BLaER1 treated with 17β-estradiol and CSF1 and Interleukin-3, amounts not matched to agents 10 nM and 100 nM (cell line): ENCODE data around the gene HAT1.

Experiments
- H3K27ac ChIP-seq, 11 experiments: shearing (Covaris generic); formaldehyde crosslinking; 2 replicates each; pipeline ENCODE4 v1.8.1; 2022
- H3K27me3 ChIP-seq, 11 experiments: shearing (Covaris generic); formaldehyde crosslinking; 2 replicates each; pipeline ENCODE4 v1.8.1; 2022
- H3K36me3 ChIP-seq, 11 experiments: shearing (Covaris generic); formaldehyde crosslinking; 2 replicates each; pipeline ENCODE4 v1.8.1; 2022
- H3K4me1 ChIP-seq, 10 experiments: shearing (Covaris generic); formaldehyde crosslinking; 2 replicates each; pipeline ENCODE4 v1.8.1; 2022
- H3K4me2 ChIP-seq, 11 experiments: shearing (Covaris generic); formaldehyde crosslinking; 2 replicates each; pipeline ENCODE4 v1.8.1; 2022
- H3K4me3 ChIP-seq, 10 experiments: shearing (Covaris generic); formaldehyde crosslinking; 2 replicates each; pipeline ENCODE4 v1.8.1; 2022
- H3K9ac ChIP-seq, 11 experiments: shearing (Covaris generic); formaldehyde crosslinking; 2 replicates each; pipeline ENCODE4 v1.8.1; 2022
- H3K9me3 ChIP-seq, 11 experiments: shearing (Covaris generic); formaldehyde crosslinking; replicated peaks in 1 of 11; 2 replicates each; pipeline ENCODE4 v1.8.1; 2022
- H4K20me1 ChIP-seq, 11 experiments: shearing (Covaris generic); formaldehyde crosslinking; 2 replicates each; pipeline ENCODE4 v1.8.1; 2022
- Cebpa-rat ChIP-seq, 11 experiments: shearing (Covaris generic); IDR thresholded peaks; 2 replicates each; pipeline ENCODE4 v1.8.1; 2022

The HAT1 gene

GRCh38 chr2:171909266-171909665 is 13.0 kb upstream of the HAT1 start:
- no peaks in the 10 kb centered on the region for H3K36me3 ChIP-seq
- no peak overlapping the region for H3K9ac ChIP-seq
- H3K27ac ChIP-seq: no peak overlapping the region
- no peaks in the 10 kb centered on the region for H3K9me3 ChIP-seq
- no peak overlapping the region for H3K4me2 ChIP-seq
- no peak for TF ChIP-seq Cebpa-rat (IDR thresholded peaks at IDR 0.05)
- no peaks in the 10 kb centered on the region for H4K20me1 ChIP-seq
- H3K4me1 ChIP-seq: no peaks in the 10 kb centered on the region
- no peak overlapping the region for H3K4me3 ChIP-seq
- no peaks in the 10 kb centered on the region for H3K27me3 ChIP-seq

DNA sequence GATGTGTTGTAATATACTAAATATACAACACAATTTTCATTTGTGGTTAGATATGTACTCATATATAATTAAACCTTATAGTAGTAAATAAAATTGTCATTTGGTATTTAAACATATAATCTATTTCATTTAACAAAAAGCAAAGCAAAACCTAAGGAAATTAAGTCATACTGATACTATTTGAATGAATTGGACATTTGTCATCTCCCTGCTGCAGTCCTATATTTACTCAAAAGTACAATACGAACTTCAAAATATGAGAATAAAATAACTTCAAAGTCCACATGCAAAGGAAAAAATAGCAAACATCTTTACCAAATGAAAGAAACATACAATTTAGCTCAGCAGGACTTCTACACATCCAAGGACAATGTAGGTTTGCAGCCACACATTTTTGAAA is 11.8 kb upstream of the HAT1 start:
- Histone ChIP-seq H3K4me3 (no peak overlapping the region), H3K4me2 (no peak overlapping the region), H3K9me3 (no peaks in the 10 kb centered on the region), H3K36me3 (no peaks in the 10 kb centered on the region), H3K4me1 (no peaks in the 10 kb centered on the region), H3K27me3 (no peaks in the 10 kb centered on the region), H3K9ac (no peak overlapping the region), H3K27ac (no peak overlapping the region), H4K20me1 (no peaks in the 10 kb centered on the region)
- no peak for TF ChIP-seq Cebpa-rat (IDR thresholded peaks at IDR 0.05)

- TF ChIP-seq Cebpa-rat (IDR thresholded peaks at IDR 0.05): no peak
These were observed 8.7 kb upstream of the HAT1 start for GRCh38 chr2:171913517-171913916.

DNA sequence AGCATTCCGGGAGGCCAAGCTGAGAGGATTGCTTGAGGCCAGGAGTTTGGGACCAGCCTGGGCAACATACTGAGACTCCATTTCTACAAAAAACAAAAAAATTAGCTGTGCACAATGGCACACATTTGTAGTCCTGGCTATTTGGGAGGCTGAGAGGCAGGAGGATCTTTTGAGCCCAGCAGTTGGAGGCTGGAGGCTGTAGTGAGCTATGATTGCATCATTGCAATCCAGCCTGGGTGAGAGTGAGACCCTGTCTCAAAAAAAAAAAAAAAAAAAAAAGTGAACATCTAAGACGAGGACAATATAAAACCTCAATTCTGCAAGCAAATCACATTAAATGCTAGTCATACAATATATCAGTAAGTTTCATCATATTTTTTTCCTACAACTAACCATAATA is 2.8 kb upstream of the HAT1 start:
- peaks cover 21 to 24% (median 22%) of the 10 kb centered on the region in 10 experiments for H3K4me1 ChIP-seq
- H3K4me3 ChIP-seq: no peak overlapping the region
- peaks cover 0 to 10% (median 0%) of the 10 kb centered on the region in 11 experiments; a peak in 2 of 22 replicates for H4K20me1 ChIP-seq
- H3K4me2 ChIP-seq: no peak overlapping the region
- no peak overlapping the region for H3K27ac ChIP-seq
- no peaks in the 10 kb centered on the region for H3K27me3 ChIP-seq
- no peaks in the 10 kb centered on the region for H3K9me3 ChIP-seq
- no peak overlapping the region for H3K9ac ChIP-seq
- TF ChIP-seq Cebpa-rat (IDR thresholded peaks at IDR 0.05): no peak
- peaks cover 0 to 7% (median 0%) of the 10 kb centered on the region in 11 experiments; a peak in 4 of 22 replicates for H3K36me3 ChIP-seq

More at GRCh38 chr2:171913517-171913916, 8.7 kb upstream of the HAT1 start:
- Histone ChIP-seq H3K27ac (no peak overlapping the region), H3K4me2 (no peak overlapping the region), H3K4me3 (no peak overlapping the region), H3K9ac (no peak overlapping the region), H3K36me3 (no peaks in the 10 kb centered on the region), H3K9me3 (no peaks in the 10 kb centered on the region), H4K20me1 (no peaks in the 10 kb centered on the region), H3K4me1 (no peaks in the 10 kb centered on the region), H3K27me3 (no peaks in the 10 kb centered on the region)

GRCh38 chr2:171921970-171922229 is 361 bp upstream of the HAT1 start:
- no peaks in the 10 kb centered on the region for H3K27me3 ChIP-seq
- peaks cover 12 to 29% (median 19%) of the 10 kb centered on the region in 11 experiments; a peak in 21 of 22 replicates for H3K36me3 ChIP-seq
- H3K4me2 ChIP-seq: peak overlapping the region; percentile 74 to 94 (median 78)
- H3K9ac ChIP-seq: peak overlapping the region; percentile 88 to 93 (median 92)
- H3K27ac ChIP-seq: peak overlapping the region; percentile 79 to 93 (median 90); a peak in 21 of 22 replicates
- no peaks in the 10 kb centered on the region for H3K9me3 ChIP-seq
- peak overlapping the region; percentile 74 to 95 (median 88) for H3K4me3 ChIP-seq
- peaks cover 24 to 34% (median 30%) of the 10 kb centered on the region in 10 experiments for H3K4me1 ChIP-seq
- peaks cover 0 to 10% (median 0%) of the 10 kb centered on the region in 11 experiments; a peak in 3 of 22 replicates for H4K20me1 ChIP-seq
- TF ChIP-seq Cebpa-rat (IDR thresholded peaks at IDR 0.05): no peak

GRCh38 chr2:171923206-171923605 is 945 bp downstream of the HAT1 start:
- peak overlapping the region; percentile 83 to 97 (median 90) for H3K4me2 ChIP-seq
- peaks cover 0 to 4% (median 0%) of the 10 kb centered on the region in 11 experiments; a peak in 1 of 22 replicates for H3K9me3 ChIP-seq
- TF ChIP-seq Cebpa-rat (IDR thresholded peaks at IDR 0.05): no peak
- H3K4me1 ChIP-seq: peaks cover 24 to 34% (median 30%) of the 10 kb centered on the region in 10 experiments
- peak overlapping the region; percentile 79 to 93 (median 90); a peak in 21 of 22 replicates for H3K27ac ChIP-seq
- no peaks in the 10 kb centered on the region for H3K27me3 ChIP-seq
- peaks cover 25 to 42% (median 32%) of the 10 kb centered on the region in 11 experiments for H3K36me3 ChIP-seq
- H3K9ac ChIP-seq: peak overlapping the region; percentile 88 to 93 (median 92)
- peaks cover 0 to 18% (median 0%) of the 10 kb centered on the region in 11 experiments; a peak in 4 of 22 replicates for H4K20me1 ChIP-seq
- H3K4me3 ChIP-seq: peak overlapping the region; percentile 74 to 95 (median 88)

- Histone ChIP-seq H4K20me1 (peaks cover 0 to 24% (median 0%) of the 10 kb centered on the region in 11 experiments; a peak in 4 of 22 replicates), H3K27ac (peak overlapping the region in 4 of 11 experiments; percentile 89 to 93 (median 92); a peak in 5 of 22 replicates), H3K9ac (peak overlapping the region; percentile 88 to 93 (median 92); a peak in 12 of 22 replicates), H3K36me3 (peaks cover 32 to 53% (median 44%) of the 10 kb centered on the region in 11 experiments), H3K4me1 (peaks cover 24 to 34% (median 30%) of the 10 kb centered on the region in 10 experiments), H3K9me3 (peaks cover 0 to 8% (median 0%) of the 10 kb centered on the region in 11 experiments; a peak in 1 of 22 replicates), H3K4me2 (peak overlapping the region; percentile 83 to 97 (median 90)), H3K27me3 (no peaks in the 10 kb centered on the region), H3K4me3 (peak overlapping the region in 4 of 10 experiments; percentile 84 to 92 (median 90); a peak in 5 of 20 replicates)
- no peak for TF ChIP-seq Cebpa-rat (IDR thresholded peaks at IDR 0.05)
These were observed 2.1 kb downstream of the HAT1 start for GRCh38 chr2:171924170-171924942.

GRCh38 chr2:171930385-171930784 is 8.1 kb downstream of the HAT1 start:
- peaks cover 49 to 99% (median 92%) of the 10 kb centered on the region in 11 experiments for H3K36me3 ChIP-seq

DNA sequence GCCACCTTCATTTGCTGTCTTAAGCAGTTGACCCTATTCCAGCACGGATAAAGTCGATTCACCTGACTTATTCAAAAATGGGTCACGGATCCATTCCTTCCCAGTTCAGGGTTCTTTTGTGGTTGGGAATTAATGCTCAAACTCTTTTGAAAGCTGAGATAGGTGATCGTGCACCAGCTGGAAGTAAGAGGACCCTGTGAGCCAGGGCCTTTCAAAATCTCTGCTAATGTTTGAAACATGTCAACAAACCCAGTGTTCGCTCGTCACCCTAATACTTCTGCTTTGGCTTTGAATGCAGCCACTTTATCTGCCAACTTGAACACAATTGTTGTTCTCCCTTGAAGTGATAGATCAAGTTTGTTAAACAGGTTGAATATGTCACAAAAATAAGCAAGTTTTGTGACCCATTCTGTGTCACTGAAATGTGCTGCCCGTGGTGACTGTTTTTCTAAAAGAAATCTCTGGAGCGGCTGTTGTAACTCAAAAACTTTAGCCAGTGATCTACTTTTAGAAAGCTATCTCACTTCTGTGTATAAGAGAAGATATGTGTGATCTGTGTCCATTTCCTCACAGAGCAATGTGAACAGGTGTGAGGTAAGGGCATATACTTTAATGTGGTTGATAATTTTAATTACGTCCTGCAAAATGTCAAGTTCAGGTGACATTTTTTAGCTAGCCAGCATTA is 16.9 kb downstream of the HAT1 start:
- Histone ChIP-seq H3K4me2 (no peak overlapping the region), H3K27ac (no peak overlapping the region), H3K9ac (no peak overlapping the region), H3K36me3 (peaks cover 0 to 81% (median 62%) of the 10 kb centered on the region in 11 experiments; a peak in 20 of 22 replicates), H3K4me1 (peaks cover 0 to 9% (median 0%) of the 10 kb centered on the region in 10 experiments; a peak in 3 of 20 replicates), H4K20me1 (peaks cover 0 to 84% (median 37%) of the 10 kb centered on the region in 11 experiments; a peak in 16 of 22 replicates), H3K9me3 (peaks cover 0 to 16% (median 12%) of the 10 kb centered on the region in 11 experiments; a peak in 16 of 22 replicates), H3K4me3 (no peak overlapping the region), H3K27me3 (no peaks in the 10 kb centered on the region)
- TF ChIP-seq Cebpa-rat (IDR thresholded peaks at IDR 0.05): no peak

More at GRCh38 chr2:171930385-171930784, 8.1 kb downstream of the HAT1 start:
- H3K27ac ChIP-seq: no peak overlapping the region
- peaks cover 0 to 1% (median 0%) of the 10 kb centered on the region in 10 experiments; a peak in 3 of 20 replicates for H3K4me1 ChIP-seq
- H3K4me2 ChIP-seq: no peak overlapping the region
- H3K4me3 ChIP-seq: no peak overlapping the region
- H3K9me3 ChIP-seq: peaks cover 0 to 26% (median 14%) of the 10 kb centered on the region in 11 experiments; a peak in 14 of 22 replicates
- no peaks in the 10 kb centered on the region for H3K27me3 ChIP-seq
- TF ChIP-seq Cebpa-rat (IDR thresholded peaks at IDR 0.05): no peak
- H3K9ac ChIP-seq: no peak overlapping the region
- H4K20me1 ChIP-seq: peaks cover 0 to 50% (median 8%) of the 10 kb centered on the region in 11 experiments; a peak in 10 of 22 replicates
